ENCODE data around the gene TMTC4.
"Not testable (repeated sequence)": the region's sequence is repeated elsewhere in the genome, so short reads cannot be mapped to it uniquely, and the experiment has no call there.

Gene TMTC4

GRCh38 chr13:100619940-100620339 is 54.7 kb downstream of the TMTC4 start:
- DNase-seq: no peak

GRCh38 chr13:100618897-100619296 is 55.7 kb downstream of the TMTC4 start:
- not testable (repeated sequence) for DNase-seq

GRCh38 chr13:100613031-100613430 is 61.6 kb downstream of the TMTC4 start:
- no peak for DNase-seq

- DNase-seq: no peak
These were observed 62.7 kb downstream of the TMTC4 start for GRCh38 chr13:100611678-100612492.

- DNase-seq: no peak
These were observed 63.9 kb downstream of the TMTC4 start for GRCh38 chr13:100610391-100611347.

GRCh38 chr13:100608906-100609305 is 65.7 kb downstream of the TMTC4 start:
- DNase-seq: no peak

- DNase-seq: no peak
These were observed 66.1 kb downstream of the TMTC4 start for GRCh38 chr13:100608489-100608888.

- DNase-seq: no peak
These were observed 69.5 kb downstream of the TMTC4 start for GRCh38 chr13:100604918-100605710.

GRCh38 chr13:100602493-100603111 is 72.0 kb downstream of the TMTC4 start:
- no peak for DNase-seq

- no peak for DNase-seq
These were observed 72.9 kb downstream of the TMTC4 start for GRCh38 chr13:100601716-100602115.

GRCh38 chr13:100600915-100601314 is 73.7 kb downstream of the TMTC4 start:
- no peak for DNase-seq

- DNase-seq: no peak
These were observed 74.1 kb downstream of the TMTC4 start for GRCh38 chr13:100600461-100600860.

GRCh38 chr13:100597253-100597652 is 77.3 kb downstream of the TMTC4 start:
- DNase-seq: no peak

- DNase-seq: no peak
These were observed 78.1 kb downstream of the TMTC4 start for GRCh38 chr13:100596516-100596915.

GRCh38 chr13:100594731-100595130 is 79.9 kb downstream of the TMTC4 start:
- DNase-seq: no peak

- no peak for DNase-seq
These were observed 80.3 kb downstream of the TMTC4 start for GRCh38 chr13:100594255-100594654.

GRCh38 chr13:100589178-100589725 is 85.3 kb downstream of the TMTC4 start:
- DNase-seq: no peak

GRCh38 chr13:100588331-100589177 is 86.0 kb downstream of the TMTC4 start, which contains the start of gene GGACT:
GGACT (minus strand) TSS chr13:100588789; CDS start chr13:100532591, 56,198 bp downstream.
- peak; percentile 22 for DNase-seq

GRCh38 chr13:100584896-100585295 is 89.7 kb downstream of the TMTC4 start:
- DNase-seq: no peak

GRCh38 chr13:100581504-100581903 is 93.1 kb downstream of the TMTC4 start:
- no peak for DNase-seq

GRCh38 chr13:100581030-100581429 is 93.6 kb downstream of the TMTC4 start:
- no peak for DNase-seq
